ENCODE results near the gene AFF1.
"Not testable (repeated sequence)": the region's sequence is repeated elsewhere in the genome, so short reads cannot be mapped to it uniquely, and the experiment has no call there.

The AFF1 gene

DNA sequence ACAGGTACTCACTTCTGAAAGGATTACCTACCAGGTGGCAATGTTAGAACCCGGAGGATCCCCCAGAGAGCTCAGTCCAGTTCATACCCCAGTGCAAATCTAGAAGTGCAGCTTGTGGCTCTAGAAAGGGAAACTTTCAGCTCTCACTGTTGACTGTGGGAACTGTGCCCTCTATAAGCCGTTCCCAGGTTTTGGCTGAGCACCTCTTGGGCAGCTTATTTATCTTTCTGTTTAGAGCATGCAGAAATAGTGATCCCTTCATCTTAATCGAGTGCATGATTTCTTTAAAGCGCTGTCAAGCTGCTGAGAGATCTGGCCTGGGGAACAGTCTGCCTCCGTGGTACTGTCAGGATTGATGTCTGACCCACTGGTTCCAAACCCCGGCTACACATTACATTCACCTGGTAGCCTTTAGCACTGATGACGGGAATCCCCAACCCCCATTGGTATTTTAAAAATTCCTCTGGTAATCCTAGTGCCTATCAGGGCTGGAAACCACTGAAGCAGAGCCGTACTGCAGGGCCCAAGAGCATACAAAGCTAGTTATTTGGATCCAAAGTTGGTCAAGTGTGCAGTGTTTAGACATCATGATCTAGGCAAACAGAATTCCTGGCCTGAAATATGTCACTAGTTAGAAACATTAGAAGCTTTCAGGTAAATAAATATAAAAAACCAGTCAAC is 182.4 kb downstream of the AFF1 start:
- DNase-seq (ENCODE audit: low read depth): no peak

DNA sequence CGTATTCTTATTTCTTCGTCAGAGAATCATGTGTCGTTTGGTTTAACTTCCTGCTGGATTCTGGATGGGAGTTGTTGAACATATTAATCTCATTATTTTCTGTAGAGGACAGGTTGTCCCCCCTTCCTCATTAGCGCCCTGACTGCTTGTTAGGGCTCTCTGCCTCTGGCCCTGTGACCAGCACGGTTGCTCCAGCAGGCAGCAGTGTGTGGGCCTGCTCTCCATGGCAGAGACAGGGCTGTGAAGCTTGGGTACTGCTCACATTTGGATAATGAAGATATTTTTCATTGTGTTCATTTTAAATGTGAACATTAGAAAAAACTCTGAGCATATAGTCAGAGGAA is 182.9 kb downstream of the AFF1 start:
- DNase-seq (ENCODE audit: low read depth): no peak

GRCh38 chr4:87118421-87118820 is 183.6 kb downstream of the AFF1 start:
- no peak for DNase-seq (ENCODE audit: low read depth)

DNA sequence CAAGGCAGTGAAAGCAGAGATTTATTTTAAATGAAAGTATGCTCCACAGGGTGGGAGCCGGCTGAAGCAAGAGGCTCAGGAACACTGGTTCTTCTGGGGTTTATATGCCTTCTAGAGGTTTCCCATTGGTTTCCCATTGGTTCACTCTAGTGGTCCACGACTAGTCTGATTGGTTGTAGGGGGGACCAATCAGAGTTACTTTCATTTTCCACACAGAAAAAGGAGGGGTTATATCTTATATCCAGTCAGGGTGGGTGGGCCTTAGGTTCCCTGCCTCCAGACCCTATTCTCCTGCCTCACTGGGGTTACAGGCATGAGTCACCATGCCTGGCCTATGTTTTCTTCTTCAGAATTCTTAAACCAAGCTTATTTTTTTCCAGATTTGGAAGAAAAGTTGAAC is 184.0 kb downstream of the AFF1 start:
- no peak for DNase-seq (ENCODE audit: low read depth)

DNA sequence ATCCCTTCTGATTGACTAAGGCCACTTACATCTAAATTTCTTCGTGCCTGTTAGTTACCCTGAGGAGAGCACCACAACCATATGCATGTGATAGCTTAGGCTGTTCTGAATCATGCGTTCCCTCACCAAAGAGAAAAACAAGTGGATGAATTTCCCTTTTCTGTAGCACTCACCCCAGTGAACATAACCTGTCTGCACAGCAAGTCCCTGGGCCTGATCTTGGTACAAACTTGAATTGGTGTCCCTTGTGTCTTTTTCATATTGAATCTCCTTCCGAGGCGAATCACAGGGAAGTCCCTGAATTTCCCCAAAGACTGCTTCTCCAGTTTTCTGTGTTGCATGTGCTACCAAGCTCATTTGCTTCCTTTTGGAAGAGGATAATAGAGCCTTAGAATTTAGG is 185.2 kb downstream of the AFF1 start:
- DNase-seq (ENCODE audit: low read depth): no peak

DNA sequence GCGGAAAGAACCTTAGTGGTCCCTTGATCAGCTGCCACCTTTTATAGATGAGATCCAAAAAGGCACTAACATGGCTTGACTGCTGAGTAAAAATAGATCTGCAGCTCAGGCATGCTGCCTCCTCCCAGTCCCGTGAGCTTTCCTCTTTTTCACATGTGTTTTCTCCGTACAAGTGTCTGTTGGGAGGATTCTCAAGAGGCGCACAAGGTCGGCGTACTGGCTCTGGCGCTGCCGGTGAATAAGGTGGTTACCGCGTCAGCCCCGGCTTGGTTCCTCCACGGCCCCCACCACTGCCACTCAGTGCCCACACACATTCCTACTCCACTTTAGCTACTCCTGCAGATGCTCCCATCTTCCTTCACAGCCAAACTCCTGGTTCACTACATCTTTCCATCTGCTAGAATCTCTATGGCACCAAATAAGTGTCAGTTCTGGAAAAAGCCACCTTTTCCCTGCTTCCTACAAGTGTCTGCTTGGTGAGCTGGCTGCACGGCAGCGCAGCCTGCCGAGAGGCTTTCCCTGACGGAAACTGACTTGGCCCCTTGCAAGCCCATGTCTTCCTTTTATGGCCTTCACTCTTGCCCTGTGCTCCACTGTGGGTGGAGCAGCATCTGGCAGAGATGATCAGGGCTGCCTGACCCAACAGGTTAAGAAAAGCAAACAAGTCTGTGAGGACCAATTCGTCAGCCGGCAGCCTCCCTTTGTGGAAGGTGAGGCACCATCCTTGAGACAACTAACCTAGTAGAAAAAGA is 185.8 kb downstream of the AFF1 start:
- no peak for DNase-seq (ENCODE audit: low read depth)

- DNase-seq (ENCODE audit: low read depth): no peak
Measured at GRCh38 chr4:87121341-87122065, 186.7 kb downstream of the AFF1 start.

DNA sequence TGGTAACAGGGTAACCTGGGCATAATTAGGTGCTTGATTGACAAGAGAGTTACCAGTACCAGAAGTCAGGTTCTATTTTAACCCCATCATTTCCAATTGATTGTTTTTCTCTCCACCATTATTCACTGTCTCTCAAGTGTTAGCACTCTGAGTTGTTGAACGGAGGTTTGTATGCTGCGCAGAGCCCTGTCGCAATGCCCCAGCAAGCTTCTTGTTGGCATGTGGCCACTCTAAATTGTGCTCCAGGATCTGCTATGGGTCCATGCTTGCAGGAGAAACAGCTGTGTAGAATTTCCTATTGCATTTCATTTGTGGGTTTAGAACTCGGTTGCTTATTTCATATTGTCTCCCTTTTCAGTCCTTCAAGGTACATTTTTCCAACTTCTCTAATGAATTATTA is 187.4 kb downstream of the AFF1 start:
- no peak for DNase-seq (ENCODE audit: low read depth)

DNA sequence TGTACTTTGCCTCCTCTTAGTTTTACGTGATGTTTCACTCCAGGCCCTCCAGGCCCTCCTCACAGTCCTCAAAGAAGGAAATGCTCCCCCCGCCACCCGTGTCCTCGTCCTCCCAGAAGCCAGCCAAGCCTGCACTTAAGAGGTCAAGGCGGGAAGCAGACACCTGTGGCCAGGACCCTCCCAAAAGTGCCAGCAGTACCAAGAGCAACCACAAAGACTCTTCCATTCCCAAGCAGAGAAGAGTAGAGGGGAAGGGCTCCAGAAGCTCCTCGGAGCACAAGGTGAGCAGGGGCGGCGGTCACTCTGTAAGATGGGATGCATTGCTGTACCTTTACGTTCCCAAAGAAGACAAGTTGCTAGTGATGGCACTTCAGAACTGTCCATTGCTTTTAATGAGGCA is 191.2 kb downstream of the AFF1 start:
- no peak for DNase-seq (ENCODE audit: low read depth)

GRCh38 chr4:87128006-87128705 is 193.3 kb downstream of the AFF1 start:
- DNase-seq (ENCODE audit: low read depth): no peak

DNA sequence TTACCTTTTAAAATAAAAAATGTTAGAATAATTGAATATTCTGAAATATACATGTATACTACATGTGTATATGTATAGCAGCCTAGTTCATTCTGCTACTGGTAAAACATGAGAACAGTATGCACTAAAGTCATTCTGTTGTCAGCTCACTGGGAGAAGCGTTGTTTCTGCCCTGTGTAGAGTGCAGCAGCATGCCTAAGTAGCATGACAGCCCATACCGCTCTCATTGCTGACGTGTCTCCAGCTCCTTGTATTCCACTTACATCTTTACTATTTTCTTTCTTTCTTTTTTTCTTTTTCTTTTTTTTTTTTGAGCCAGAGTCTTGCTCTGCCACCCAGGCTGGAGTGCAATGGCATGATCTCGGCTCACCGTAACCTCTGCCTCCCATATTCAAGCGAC is 194.9 kb downstream of the AFF1 start:
- DNase-seq (ENCODE audit: low read depth): no peak

GRCh38 chr4:87130985-87131703 is 196.3 kb downstream of the AFF1 start:
- DNase-seq (ENCODE audit: low read depth): no peak

- no peak for DNase-seq (ENCODE audit: low read depth)
Measured at GRCh38 chr4:87132035-87132434, 197.2 kb downstream of the AFF1 start.

DNA sequence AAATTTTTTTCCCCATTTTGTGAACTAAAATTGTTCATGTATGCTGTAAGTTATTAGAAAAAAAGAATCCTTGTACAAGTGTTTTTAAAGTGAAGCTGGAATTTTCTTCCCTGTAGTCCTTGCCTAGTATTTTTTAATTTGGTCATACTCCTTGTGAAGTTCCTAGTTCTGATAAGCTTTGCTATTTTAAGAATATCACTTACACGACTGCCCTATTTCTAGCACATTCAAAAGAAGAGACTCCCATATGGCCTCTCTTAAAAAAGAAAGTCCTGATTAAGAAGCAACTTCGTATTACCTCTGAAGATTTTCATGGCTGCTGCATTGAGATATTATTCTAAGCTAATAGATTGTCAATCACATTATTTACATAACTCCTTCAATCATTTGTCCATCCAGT is 198.4 kb downstream of the AFF1 start:
- DNase-seq (ENCODE audit: low read depth): no peak

- DNase-seq (ENCODE audit: low read depth): no peak
Measured at GRCh38 chr4:87134122-87134521, 199.3 kb downstream of the AFF1 start.

- DNase-seq (ENCODE audit: low read depth): no peak
Measured at GRCh38 chr4:87141428-87141827, 206.6 kb downstream of the AFF1 start.

- no peak for DNase-seq (ENCODE audit: low read depth)
Measured at GRCh38 chr4:87144356-87144755, 209.5 kb downstream of the AFF1 start.

DNA sequence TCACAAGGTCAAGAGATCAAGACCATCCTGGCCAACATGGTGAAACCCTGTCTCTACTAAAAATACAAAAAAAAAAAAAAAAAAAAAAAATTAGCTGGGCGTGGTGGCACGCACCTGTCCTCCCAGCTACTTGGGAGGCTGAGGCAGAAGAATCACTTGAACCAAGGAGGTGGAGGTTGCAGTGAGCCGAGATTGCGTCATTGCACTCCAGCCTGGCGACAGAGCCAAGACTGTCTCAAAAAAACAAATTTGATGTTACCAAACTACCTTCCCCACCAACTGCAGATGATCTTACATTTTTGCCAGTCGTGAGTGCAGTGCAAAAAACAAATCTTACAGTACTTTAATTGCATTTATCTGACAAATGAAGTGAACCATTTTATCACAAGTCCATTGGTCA is 211.1 kb downstream of the AFF1 start:
- DNase-seq (ENCODE audit: low read depth): not testable (repeated sequence)

DNA sequence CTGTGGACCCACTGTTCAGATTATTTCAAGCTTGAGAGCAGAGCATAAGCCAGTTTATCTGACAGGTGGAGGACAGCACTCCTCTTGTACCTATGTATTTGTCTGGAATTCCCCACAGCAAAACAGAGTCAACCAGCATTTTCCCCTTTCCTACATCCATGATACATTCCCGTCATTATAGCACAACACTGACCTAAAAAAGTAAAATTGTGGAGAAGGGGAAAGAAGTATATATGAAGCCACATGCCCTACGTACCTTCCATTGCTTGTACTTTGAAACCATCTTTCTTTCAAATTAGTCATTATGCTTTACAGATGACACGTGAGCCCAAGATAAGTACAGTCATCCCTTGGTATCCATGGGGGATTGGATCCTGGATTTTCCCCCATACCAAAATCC is 212.3 kb downstream of the AFF1 start:
- DNase-seq (ENCODE audit: low read depth): no peak

DNA sequence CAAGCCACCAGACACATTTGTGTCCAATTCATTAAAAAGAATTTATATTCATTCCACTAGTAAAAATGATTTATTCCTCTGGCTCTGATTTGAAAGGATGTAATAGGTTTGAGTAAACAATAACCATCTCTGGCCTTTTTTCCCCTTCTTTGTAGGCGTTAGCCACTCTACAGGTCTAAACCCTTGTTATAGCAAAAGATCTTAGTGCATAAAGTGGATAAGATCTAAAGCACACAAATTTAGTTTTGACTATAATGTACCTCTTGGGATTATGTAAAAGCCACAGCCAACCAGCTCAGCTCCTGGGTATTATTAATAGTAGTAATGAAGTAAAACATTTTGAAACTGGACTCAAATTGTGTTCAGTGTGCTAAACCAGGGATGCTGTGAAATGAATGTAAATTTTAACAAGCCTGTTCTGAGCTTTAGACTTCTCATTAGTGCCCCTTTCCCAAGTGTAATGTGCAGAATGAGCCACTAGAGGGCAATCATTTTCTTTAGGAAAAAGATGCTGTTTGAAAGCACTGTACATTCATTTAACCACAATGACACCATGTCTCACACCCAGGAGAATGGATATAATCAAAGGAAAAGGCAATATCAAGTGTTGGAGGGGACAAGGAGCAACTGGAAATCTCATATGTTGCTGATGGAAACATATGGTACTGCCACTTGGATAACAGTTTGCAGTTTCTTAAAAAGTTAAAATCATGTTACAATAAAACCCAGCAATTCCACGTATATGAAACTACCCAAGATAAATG is 215.9 kb downstream of the AFF1 start:
- DNase-seq (ENCODE audit: low read depth): peak; percentile 36

DNA sequence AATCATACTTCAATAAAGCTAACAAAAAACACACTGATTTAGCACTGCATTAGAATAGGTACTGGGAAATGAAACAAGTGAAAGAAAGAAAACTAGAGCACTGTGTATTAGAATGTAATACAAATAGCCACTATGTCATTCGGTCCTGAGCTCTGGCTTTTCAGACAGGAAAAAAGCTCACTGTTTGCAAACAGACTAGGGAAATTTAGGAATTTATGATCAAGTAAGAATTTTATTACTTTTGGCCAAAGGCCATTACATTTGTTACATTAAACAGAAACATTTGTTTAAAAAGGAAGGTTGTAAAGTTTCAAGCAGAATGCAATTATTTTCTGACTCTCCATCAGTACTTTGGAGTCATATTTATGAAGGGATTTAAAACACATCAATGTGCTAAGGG is 216.9 kb downstream of the AFF1 start:
- DNase-seq (ENCODE audit: low read depth): no peak

Measured in stimulated activated CD8-positive, alpha-beta memory T cell treated with anti-CD3 and anti-CD28 coated beads, Interleukin-12 subunit alpha, Interleukin-12 subunit beta, amount 100 ng/mL, for 1 hour (primary cell).